GM19351 (cell line): ENCODE measurements around the gene PHETA1.
"Not testable (repeated sequence)": the region's sequence is repeated elsewhere in the genome, so short reads cannot be mapped to it uniquely, and the experiment has no call there.

Source experiments
- ATAC-seq: cut with Tn5 transposase; IDR thresholded peaks from one replicate; pipeline ENCODE4 v1.9.1; 2021; ENCODE audit warnings: mild to moderate bottlenecking, moderate library complexity; ENCODE audit not compliant: unreplicated experiment

PHETA1 gene

GRCh38 chr12:111373231-111373630, 4.3 kb upstream of the PHETA1 start:
- not testable (repeated sequence) for ATAC-seq

GRCh38 chr12:111369496-111370220, 763 bp upstream of the PHETA1 start:
- no peak for ATAC-seq

- ATAC-seq = peak; percentile 11
Measured at GRCh38 chr12:111368291-111368787, 556 bp downstream of the PHETA1 start.

- ATAC-seq = no peak
Measured at GRCh38 chr12:111367661-111368221, 1.2 kb downstream of the PHETA1 start.

- no peak for ATAC-seq
Measured at GRCh38 chr12:111366583-111366982, 2.3 kb downstream of the PHETA1 start.

- ATAC-seq = no peak
Measured at GRCh38 chr12:111366075-111366474, 2.8 kb downstream of the PHETA1 start.

- ATAC-seq = no peak
Measured at GRCh38 chr12:111363578-111363977, 5.3 kb downstream of the PHETA1 start.

GRCh38 chr12:111362687-111363475, 6.0 kb downstream of the PHETA1 start:
- ATAC-seq = no peak

- no peak for ATAC-seq
Measured at GRCh38 chr12:111361717-111362576, 6.9 kb downstream of the PHETA1 start.

GRCh38 chr12:111361073-111361716, 7.7 kb downstream of the PHETA1 start:
- no peak for ATAC-seq

- ATAC-seq = no peak
Measured at GRCh38 chr12:111360325-111360930, 8.5 kb downstream of the PHETA1 start.

GRCh38 chr12:111359914-111360276, 9.0 kb downstream of the PHETA1 start:
- no peak for ATAC-seq

GRCh38 chr12:111359231-111359913, 9.5 kb downstream of the PHETA1 start:
- ATAC-seq = no peak

GRCh38 chr12:111355201-111355925, 13.5 kb downstream of the PHETA1 start:
- ATAC-seq = no peak

GRCh38 chr12:111354511-111354910, 14.4 kb downstream of the PHETA1 start:
- no peak for ATAC-seq

- ATAC-seq = no peak
Measured at GRCh38 chr12:111353603-111354295, 15.1 kb downstream of the PHETA1 start.

- ATAC-seq = no peak
Measured at GRCh38 chr12:111353026-111353425, 15.9 kb downstream of the PHETA1 start.
